Esophagus (tissue), 2 donors: ENCODE measurements around the gene DLX5. TPM values are rescaled to one million over a fixed set of nuclear protein-coding genes. Genes with fewer than 3 reads are reported as not detected.
A peak's percentile ranks its signal among the peaks of the same experiment; 100 is the strongest.
"Not testable (repeated sequence)": the region's sequence is repeated elsewhere in the genome, so short reads cannot be mapped to it uniquely, and the experiment has no call there.

ENCODE experiments used
- H3K27ac ChIP-seq, 2 donors: one replicate each; pipeline ENCODE4 v1.5.1; 2013; ENCODE audit warnings: low read depth in 2 of 2, mild to moderate bottlenecking in 2 of 2, inconsistent platforms in 1 of 2, low read length in 1 of 2, moderate library complexity in 1 of 2
- H3K27me3 ChIP-seq, 2 donors: one replicate each; pipeline ENCODE4 v1.6.1; 2013; ENCODE audit warnings: low read length in 2 of 2, control low read depth in 1 of 2, mild to moderate bottlenecking in 1 of 2; ENCODE audit not compliant: insufficient read depth in 2 of 2, control insufficient read depth in 1 of 2
- H3K36me3 ChIP-seq, 2 donors: one replicate each; pipeline ENCODE4 v1.6.1; 2013; ENCODE audit warnings: low read length in 1 of 2; ENCODE audit not compliant: control insufficient read depth in 2 of 2, insufficient read depth in 2 of 2
- H3K4me1 ChIP-seq, 2 donors: one replicate each; pipeline ENCODE4 v1.6.1; 2013; ENCODE audit warnings: low read length in 1 of 2; ENCODE audit not compliant: control insufficient read depth in 2 of 2, insufficient read depth in 2 of 2
- H3K4me3 ChIP-seq, 2 donors: one replicate each; pipeline ENCODE4 v1.5.1; 2013; ENCODE audit warnings: low read length in 2 of 2, mild to moderate bottlenecking in 2 of 2, low read depth in 1 of 2, moderate library complexity in 1 of 2
- H3K9me3 ChIP-seq, 2 donors: one replicate each; pipeline ENCODE4 v1.6.1; 2013; ENCODE audit warnings: mild to moderate bottlenecking in 2 of 2, low read depth in 1 of 2, low read length in 1 of 2, moderate library complexity in 1 of 2; ENCODE audit not compliant: control insufficient read depth in 2 of 2, insufficient read depth in 1 of 2
- whole genome bisulfite sequencing, 2 donors: extraction: QIAGEN DNeasy Blood & Tissue Kit; methylation state at CpG; one replicate each; pipeline ENCODE4 v1.1.7; 2013; 5-methylcytosine and 5-hydroxymethylcytosine counted together
- polyA plus RNA-seq, 2 donors: library from polyadenylated mRNA; stranded (reverse); fragments of 200-250 nt; gene quantifications; one replicate each; pipeline ENCODE4 v1.2.3, GENCODE V29; 2013
- donor health status: healthy with polysubstance abuse.
- donor health status: Bipolar disorder and iron deficiency.

Gene DLX5
- polyA plus RNA-seq, result 1 to 10 TPM; 1.4 to 2.7 TPM

GRCh38 chr7:97024209-97025129 is at the start of gene DLX5:
Gene DLX5 (minus strand): TSS chr7:97024831. CDS start chr7:97024623, 208 bp downstream.
- Histone ChIP-seq H3K27ac (peak within 1 kb of the TSS; percentile 37 to 57), H3K27me3 (peaks cover 0 to 21% of the 10 kb centered on the region in 2 donors), H3K9me3 (peaks cover 0 to 3% of the 10 kb centered on the region in 2 donors), H3K4me3 (peak within 1 kb of the TSS; percentile 64 to 67), H3K36me3 (no peaks in the 10 kb centered on the region), H3K4me1 (peaks cover 4 to 8% of the 10 kb centered on the region in 2 donors)
- WGBS, 2 donors, result 2 to 3% methylated on average over 60 of the region's 60 CpGs

DNA sequence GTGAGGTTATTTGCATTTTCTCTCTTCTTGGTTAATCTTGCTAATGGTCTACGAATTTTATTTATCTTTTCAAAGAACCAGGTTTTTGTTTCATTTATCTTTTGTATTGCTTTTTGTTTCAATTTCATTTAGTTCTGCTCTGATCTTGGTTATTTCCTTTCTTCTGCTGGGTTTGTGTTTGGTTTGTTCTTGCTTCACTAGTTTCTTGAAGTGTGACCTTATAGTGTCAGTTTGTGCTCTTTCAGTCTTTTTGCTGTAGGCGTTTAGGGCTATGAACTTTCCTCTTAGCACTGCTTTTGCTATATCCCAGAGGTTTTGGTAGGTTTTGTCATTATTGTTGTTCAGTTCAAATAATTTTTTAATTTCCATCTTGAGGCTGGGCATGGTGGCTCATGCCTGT is 47.4 kb upstream of the DLX5 start:
- H3K36me3 ChIP-seq, H3K27me3 ChIP-seq, H3K4me3 ChIP-seq, H3K27ac ChIP-seq, H3K9me3 ChIP-seq, H3K4me1 ChIP-seq: not testable (repeated sequence)
- WGBS, 2 donors, result 57 to 60% methylated on average over 2 of the region's 2 CpGs

GRCh38 chr7:97064972-97065587 is 40.4 kb upstream of the DLX5 start:
- 39 to 48% methylated on average over 5 of the region's 5 CpGs for WGBS, 2 donors
- no peaks in the 10 kb centered on the region for H3K27me3 ChIP-seq

DNA sequence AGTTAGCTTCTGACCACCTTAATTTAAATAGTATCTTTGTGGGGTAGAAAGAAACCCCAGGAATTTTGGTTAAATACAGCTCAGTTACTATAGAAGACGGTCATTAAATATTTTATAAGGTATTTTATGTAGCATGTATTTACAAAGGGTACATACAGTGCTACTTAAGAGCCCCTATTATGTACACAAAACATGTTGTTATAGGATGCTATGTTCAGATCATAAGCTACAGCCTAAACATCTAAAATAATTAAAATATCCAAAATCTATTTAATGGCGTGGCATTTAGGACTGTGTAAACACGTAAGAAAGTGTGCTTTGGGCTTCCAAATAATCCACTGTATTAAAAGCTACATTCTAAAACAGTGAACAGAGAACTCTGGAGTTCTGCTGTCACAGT is 39.4 kb upstream of the DLX5 start:
- Histone ChIP-seq H3K36me3 (no peaks in the 10 kb centered on the region), H3K4me1 (no peaks in the 10 kb centered on the region), H3K4me3 (no peak overlapping the region), H3K27me3 (no peaks in the 10 kb centered on the region), H3K9me3 (no peaks in the 10 kb centered on the region), H3K27ac (no peak overlapping the region)
- 56 to 64% methylated on average over 3 of the region's 3 CpGs for WGBS, 2 donors

More at GRCh38 chr7:97064972-97065587, 40.4 kb upstream of the DLX5 start:
- Histone ChIP-seq H3K9me3 (no peaks in the 10 kb centered on the region), H3K36me3 (no peaks in the 10 kb centered on the region), H3K27ac (no peak overlapping the region), H3K4me3 (no peak overlapping the region), H3K4me1 (no peaks in the 10 kb centered on the region)

- WGBS, 2 donors, result 47 to 58% methylated on average over 2 of the region's 2 CpGs
- peaks cover 0 to 4% of the 10 kb centered on the region in 2 donors for H3K27me3 ChIP-seq
- H3K4me1 ChIP-seq, result no peaks in the 10 kb centered on the region
- no peak overlapping the region for H3K4me3 ChIP-seq
- H3K36me3 ChIP-seq, result no peaks in the 10 kb centered on the region
- H3K9me3 ChIP-seq, result no peaks in the 10 kb centered on the region
- no peak overlapping the region for H3K27ac ChIP-seq
These were observed 18.6 kb upstream of the DLX5 start for GRCh38 chr7:97043281-97043680.

GRCh38 chr7:97039374-97040065 is 14.9 kb upstream of the DLX5 start:
- Histone ChIP-seq H3K4me3 (no peak overlapping the region), H3K27ac (no peak overlapping the region), H3K9me3 (peaks cover 0 to 4% of the 10 kb centered on the region in 2 donors), H3K4me1 (no peaks in the 10 kb centered on the region), H3K27me3 (peaks cover 0 to 4% of the 10 kb centered on the region in 2 donors), H3K36me3 (no peaks in the 10 kb centered on the region)
- WGBS, 2 donors, result 75 to 80% methylated on average over 5 of the region's 5 CpGs

DNA sequence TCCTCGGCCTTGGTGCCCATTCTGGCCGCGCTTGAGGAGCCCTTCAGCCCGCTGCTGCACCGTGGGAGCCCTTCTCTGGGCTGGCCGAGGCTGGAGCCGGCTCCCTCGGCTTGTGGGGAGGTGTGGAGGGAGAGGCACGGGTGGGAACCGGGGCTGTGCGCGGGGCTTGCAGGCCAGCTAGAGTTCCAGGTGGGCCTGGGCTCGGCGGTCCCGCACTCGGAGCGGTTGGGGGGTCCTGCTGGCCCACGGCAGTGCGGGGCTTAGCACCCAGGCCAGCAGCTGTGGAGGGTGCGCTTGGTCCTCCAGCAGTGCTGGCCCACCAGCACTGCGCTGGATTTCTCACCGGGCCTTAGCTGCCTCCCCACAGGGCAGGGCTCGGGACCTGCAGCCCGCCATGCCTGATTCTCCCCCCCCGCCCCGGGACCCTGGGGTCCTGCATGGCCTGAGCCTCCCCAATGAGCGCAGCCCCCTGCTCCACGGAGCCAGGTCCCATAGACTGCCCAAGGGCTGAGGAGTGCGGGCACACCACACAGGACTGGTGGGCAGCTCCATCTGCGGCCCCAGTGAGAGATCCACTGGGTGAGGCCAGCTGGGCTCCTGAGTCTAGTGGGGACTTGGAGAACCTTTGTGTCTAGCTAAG is 9.7 kb upstream of the DLX5 start:
- H3K27ac ChIP-seq, H3K4me1 ChIP-seq, H3K27me3 ChIP-seq, H3K9me3 ChIP-seq, H3K36me3 ChIP-seq, H3K4me3 ChIP-seq: not testable (repeated sequence)
- WGBS, 2 donors, result 93 to 95% methylated on average over 28 to 30 of the region's 30 CpGs

- 5% methylated on average over 23 of the region's 23 CpGs for WGBS, 2 donors
- Histone ChIP-seq H3K4me1 (peaks cover 4 to 8% of the 10 kb centered on the region in 2 donors), H3K27me3 (peaks cover 0 to 10% of the 10 kb centered on the region in 2 donors), H3K36me3 (no peaks in the 10 kb centered on the region), H3K4me3 (peak overlapping the region; percentile 10 to 42), H3K9me3 (no peaks in the 10 kb centered on the region), H3K27ac (no peak overlapping the region)
These were observed 3.0 kb upstream of the DLX5 start for GRCh38 chr7:97027427-97028234.
